GM18508 (cell line): Measurements from ENCODE around the gene ARFGAP3.
"Not testable (repeated sequence)": the region's sequence is repeated elsewhere in the genome, so short reads cannot be mapped to it uniquely, and the experiment has no call there.

ENCODE experiments used
- ATAC-seq: cut with Tn5 transposase; IDR thresholded peaks from one replicate; pipeline ENCODE4 v1.9.1; 2021; ENCODE audit warnings: moderate number of reproducible peaks; ENCODE audit not compliant: insufficient read depth, unreplicated experiment

The ARFGAP3 gene

DNA sequence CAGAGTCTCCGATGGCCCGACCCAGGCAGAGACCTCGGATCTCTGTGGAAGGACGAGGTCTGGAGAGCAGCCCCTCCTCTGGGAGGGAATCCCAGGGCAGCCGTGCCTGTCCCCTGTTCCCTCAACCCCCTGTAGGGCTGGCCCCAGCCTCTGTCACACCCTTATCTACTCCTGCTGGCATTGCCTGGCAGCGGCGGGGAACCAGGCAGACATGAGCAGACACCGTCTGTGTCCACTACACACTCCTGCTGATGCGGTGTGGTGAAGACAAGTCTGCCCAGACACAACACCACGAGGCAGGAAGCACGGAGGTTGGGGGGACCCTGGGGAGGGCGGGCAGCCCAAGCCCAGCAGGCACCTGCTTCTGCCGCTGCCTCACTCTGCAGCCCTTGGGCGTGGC, 83.9 kb downstream of the ARFGAP3 start:
- no peak for ATAC-seq

DNA sequence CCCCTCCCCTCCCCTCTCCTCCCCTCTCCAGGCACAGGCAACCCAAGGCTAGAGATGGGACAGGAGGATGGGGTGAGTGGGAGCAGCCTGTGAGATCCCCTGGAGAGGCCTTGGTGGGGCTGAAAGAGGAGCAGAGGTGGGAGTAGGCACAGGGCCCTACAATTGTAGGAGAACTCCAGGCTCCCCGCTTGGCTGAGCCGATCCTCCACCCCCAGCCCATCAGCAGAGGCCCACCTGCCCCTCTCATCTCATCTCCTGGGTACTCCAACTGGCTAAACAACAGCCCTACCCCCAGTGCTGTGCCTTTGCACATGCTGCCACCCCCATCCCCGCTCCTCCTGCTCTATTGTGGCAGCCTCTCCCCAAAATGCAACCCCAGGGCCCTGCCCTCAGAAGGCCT, 84.4 kb downstream of the ARFGAP3 start:
- ATAC-seq, result no peak

- ATAC-seq, result no peak
Observed at GRCh38 chr22:42770941-42771647, 86.0 kb downstream of the ARFGAP3 start.

- no peak for ATAC-seq
Observed at GRCh38 chr22:42770448-42770726, 86.7 kb downstream of the ARFGAP3 start.

DNA sequence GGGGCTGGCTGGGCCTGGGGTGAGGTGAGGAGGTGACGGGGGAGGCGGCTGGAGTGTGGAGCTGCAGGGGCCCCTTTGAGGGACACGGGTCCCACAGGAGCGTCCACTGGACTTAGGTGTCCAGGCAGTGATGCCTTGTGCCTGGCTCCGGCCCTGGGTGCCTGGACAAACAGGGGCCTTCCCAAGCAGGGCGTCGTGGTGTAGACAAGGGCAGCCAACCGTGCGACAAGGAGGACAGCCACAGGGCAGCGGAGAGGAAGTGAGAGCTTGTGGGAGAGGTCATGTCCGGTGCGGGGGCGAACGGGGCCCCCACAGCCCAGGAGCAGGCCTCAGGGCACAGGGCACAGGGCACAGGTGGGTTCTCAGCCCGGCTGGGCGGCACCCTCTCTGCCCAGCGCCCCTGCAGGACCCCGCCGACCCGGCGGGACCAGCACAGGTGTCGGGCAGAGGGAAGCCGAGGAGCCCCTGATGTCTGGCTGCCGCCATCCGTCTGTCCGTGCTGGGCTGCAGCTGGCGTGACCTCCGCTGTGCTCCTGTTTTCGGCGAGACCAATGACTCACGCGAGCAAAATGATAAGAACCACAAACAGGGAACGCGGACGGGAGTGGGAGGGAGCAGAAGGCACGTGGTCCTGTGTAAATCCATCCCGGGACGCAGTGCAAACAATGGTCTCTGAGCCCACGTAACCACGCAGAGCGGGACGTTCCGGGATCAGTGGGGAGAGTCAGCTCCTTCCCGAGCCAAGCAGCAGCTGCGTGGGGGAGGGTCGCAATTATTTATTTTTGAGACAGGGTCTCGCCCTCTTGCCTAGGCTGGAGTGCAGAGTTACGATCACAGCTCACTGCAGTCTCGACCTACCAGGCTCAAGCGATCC, 87.3 kb downstream of the ARFGAP3 start:
- no peak for ATAC-seq

DNA sequence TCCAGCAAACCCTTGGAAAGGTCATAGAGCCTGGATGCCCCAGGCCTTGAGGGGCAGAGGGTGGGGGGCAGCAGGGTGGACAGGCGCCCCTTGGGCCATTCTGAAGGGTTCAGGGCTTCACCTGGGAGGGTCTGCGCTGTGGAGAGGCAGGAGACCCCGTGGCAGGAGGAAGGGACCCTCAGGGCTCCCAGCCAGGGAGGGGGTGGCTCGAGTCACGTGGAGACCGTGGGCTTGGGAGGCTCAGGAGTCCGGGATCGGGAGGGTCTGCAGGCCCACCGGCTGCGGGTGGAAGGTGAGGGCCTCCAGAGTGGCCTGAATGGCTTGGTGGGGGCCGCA, 87.9 kb downstream of the ARFGAP3 start:
- no peak for ATAC-seq

DNA sequence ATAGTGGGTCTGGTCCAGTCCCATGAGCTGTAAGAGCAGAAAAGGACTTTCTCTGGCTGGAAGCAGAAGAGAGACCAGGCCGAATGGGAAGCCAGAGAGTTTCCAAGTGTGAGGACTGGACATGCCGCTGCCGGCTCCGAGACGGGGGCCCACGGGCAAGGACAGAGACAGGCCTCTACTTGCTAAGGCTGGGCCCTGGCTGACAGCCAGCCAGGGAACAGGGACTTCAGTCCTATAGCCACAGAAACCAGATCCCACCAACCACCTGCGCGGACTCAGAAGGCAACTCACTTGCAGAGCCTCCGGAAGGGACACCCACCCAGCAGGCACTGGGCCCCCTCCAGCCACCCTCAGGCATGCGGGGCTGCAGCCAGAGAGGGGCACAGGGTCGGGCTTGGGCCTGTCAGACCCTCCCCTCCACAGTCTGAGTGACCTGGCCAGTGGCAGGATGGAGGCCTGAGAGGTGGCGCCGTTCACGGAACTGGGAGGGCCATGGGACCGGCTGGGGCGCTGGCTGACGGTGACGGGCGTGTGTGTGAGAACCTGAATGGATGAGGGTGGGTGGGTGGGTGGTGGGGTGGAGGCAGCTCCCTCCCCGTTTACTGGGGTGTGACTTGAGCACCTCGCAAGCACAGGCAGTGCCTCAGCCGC, 88.6 kb downstream of the ARFGAP3 start:
- no peak for ATAC-seq

DNA sequence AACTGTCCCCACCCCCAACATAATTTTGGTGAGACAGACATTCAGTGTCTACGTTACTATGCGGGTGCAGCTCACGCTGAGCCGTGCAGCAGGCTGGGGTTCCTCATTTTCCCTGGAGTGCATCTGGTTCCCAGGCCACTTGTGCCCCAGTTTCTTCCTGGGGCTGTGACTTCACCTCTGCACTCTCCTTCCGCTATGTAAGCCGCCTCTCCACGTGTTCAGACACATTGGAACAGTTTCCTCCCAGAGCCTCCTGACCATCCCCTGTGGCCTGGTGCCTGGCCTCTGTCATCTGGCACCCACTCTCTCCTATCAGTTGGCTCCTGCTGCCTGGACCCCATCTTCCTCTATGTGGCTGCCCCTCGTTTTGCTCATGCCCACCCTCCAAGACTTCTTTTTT, 90.2 kb downstream of the ARFGAP3 start:
- no peak for ATAC-seq

GRCh38 chr22:42764895-42765363, 92.1 kb downstream of the ARFGAP3 start:
- no peak for ATAC-seq

DNA sequence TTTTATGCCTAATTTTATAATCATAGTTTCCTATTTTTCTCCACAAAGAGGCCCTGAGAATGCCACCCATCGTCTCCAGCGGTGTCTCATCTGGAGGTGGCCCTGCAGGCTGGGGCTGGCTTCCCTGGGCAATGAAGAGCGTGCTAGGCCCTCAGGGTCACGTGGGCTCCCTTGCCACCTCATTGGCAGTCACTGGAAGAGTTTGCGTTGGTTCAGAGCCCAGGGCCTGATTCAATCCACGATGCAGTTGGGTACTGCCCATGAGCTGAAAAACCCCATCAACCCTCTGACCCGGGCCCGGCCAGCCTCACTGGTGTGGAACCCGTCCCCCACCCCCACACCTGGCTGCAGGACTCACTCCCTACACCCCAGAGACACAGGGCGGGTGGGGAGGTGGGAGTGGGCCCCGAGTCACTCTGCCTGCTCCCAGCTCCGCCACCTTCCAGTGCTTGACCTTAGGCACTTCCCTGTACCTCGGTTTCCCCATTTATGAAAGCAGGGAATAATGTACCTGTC, 93.0 kb downstream of the ARFGAP3 start:
- ATAC-seq, result no peak

GRCh38 chr22:42760806-42761565, 96.1 kb downstream of the ARFGAP3 start:
- ATAC-seq, result no peak

GRCh38 chr22:42758931-42759629, 98.0 kb downstream of the ARFGAP3 start:
- no peak for ATAC-seq

GRCh38 chr22:42755553-42755952, 101.5 kb downstream of the ARFGAP3 start:
- not testable (repeated sequence) for ATAC-seq

- not testable (repeated sequence) for ATAC-seq
Observed at GRCh38 chr22:42755121-42755520, 102.0 kb downstream of the ARFGAP3 start.

DNA sequence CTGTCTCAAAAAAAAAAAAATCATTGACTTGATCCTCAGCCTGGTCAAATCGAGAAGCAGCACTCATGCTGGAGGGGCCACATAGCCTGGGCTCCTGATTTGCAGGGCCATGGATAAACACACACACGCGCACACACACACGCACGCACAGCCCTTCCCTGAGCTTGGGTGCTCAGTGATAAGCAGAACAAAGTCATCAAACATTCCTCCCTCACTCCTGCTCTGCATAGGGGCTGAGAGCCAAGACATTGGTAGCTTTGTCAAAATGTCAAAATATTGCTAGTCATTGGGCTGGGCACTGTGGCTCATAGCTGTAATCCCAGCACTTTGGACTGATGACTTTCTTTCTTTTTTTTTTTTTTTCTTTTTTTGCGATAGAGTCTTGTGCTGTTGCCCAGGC, 102.4 kb downstream of the ARFGAP3 start:
- ATAC-seq, result no peak

DNA sequence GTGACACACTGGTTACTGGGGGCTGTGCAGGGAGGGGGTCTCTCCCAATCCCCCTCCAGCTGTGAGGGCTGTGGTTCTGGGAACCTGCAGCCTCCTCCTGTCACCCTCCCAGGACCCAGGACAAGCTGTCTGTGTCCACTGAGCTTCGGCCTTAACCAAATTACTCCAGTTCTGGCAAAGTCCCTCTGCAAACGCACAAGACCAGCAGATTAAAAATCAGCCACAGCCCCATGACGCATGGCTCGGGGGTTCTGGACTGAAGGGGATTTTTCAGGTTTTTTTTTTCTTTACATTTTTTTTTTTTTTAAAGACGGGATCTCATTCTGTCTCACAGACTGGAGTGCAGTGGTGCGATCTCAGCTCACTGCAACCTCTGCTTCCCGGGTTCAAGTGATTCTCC, 104.2 kb downstream of the ARFGAP3 start:
- ATAC-seq, result no peak

DNA sequence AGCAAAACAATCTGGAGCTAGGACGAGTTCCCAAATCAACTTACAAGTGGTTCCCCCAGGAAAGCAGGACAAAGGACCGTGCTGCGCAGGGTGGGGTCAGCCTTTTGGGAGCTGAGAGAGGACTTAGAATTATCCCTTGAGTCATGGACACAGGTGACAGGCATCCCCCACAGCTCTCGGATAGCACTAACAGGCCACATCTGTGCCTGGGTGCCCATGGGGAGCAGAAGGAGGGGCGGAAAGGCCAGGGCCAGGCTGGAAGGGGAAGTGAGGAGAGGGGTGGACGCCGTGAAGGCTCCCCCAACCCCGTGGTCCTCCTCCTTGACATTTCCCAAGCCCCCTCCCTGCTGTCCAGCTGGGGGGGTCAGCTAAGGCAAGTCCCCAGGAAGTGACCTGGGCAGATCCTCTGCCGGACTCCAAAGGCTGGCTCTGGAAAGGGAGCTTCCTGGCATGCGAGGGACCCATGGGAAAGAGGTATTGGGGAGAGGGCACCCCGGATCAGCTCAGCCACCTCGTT, 104.8 kb downstream of the ARFGAP3 start:
- ATAC-seq, result no peak

GRCh38 chr22:42750421-42750820, 106.7 kb downstream of the ARFGAP3 start:
- ATAC-seq, result not testable (repeated sequence)

DNA sequence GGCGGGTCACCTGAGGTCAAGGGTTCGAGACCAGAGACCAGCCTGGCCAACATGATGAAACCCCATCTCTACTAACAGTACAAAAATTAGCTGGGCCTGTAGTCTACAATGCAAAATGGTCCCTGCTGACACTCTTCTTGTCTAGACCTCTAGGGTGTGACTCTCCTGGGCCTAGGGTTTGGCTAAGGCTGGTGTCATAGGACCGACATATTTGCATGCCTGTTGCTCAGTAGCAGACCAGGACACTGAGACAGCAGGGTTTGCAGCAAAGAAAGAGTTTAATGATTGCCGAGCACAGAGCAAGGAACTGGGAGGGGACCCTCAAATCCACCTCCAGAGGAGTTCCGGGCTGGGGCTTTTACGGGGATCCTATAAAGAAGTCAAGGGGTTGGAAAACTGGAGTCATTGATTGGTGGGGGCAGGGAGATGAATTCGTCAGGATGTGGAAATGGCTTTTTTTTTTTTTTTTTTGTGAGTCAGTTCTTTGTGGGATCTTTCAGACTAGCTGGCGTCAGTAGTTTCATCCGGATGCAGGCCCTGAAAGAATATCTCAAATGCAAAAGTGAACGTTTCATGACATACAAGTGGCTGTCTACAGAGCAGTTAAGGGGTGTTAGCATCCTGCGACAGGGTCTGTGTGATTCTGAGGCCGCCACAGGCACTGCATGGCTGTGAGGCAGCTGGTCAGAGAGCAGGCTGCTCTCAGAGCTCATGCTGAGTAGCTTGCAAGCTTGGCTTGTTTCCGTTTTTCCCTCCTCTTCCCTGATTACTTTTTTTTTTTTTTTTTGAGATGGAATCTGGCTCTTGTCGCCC, 109.2 kb downstream of the ARFGAP3 start:
- no peak for ATAC-seq
